Thyroid gland (tissue), 4 donors: Measurements from ENCODE around the gene PPP1R8.

ENCODE experiments used
- POLR2A ChIP-seq, 2 donors: fragments of 450-650 bp; IDR thresholded peaks; one replicate each; pipeline ENCODE4 v1.6.1; 2017; ENCODE audit warnings: antibody characterized with exemption in 2 of 2, mild to moderate bottlenecking in 2 of 2, moderate library complexity in 1 of 2
- TF ChIP-seq, protein P1 (sequence below), 6 experiments: fragments of 200-600 bp in 3 of 6; fragments of 450-650 bp in 3 of 6; sonication (generic) in 3 of 6; IDR thresholded peaks; one replicate each; pipeline ENCODE4 v1.5.1; 2016 to 2019; ENCODE audit warnings: antibody characterized with exemption in 6 of 6, mild to moderate bottlenecking in 2 of 6, inconsistent platforms in 1 of 6, moderate library complexity in 1 of 6

DNA sequence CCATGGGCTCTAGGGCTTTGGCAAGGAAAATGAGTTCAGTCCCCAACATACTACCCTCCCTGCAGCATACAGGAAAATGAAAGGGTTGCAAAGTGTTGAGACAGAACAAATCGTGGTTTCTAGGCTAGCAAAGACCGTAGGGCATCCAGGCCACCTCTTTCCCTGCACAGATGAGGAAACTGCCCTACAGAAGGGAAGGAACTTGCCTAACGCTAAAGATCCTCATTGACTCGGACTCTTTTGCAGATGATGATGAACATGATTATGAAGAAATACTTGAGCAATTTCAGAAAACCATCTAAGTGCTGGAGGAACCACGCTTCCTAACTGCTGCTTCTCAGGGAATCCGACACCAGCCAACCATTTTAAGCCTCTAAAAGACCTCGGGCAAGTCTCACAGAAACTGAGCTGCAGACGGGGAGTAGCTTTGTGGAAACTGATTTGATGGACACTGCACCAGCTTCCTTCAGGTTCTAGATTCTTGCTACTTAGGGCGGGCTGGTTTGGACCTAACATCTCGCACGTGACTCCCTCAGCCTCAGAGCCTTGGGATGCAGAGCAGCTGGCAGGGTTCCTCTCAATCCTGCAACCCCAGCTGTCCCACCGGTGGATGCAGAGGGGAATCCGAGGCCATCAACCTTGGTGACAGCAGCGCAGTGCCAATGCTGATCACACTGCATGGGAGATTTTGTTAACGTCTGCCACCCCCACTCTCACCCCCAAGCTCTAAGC, 55.2 kb downstream of the PPP1R8 start:
- TF ChIP-seq, protein P1, sequence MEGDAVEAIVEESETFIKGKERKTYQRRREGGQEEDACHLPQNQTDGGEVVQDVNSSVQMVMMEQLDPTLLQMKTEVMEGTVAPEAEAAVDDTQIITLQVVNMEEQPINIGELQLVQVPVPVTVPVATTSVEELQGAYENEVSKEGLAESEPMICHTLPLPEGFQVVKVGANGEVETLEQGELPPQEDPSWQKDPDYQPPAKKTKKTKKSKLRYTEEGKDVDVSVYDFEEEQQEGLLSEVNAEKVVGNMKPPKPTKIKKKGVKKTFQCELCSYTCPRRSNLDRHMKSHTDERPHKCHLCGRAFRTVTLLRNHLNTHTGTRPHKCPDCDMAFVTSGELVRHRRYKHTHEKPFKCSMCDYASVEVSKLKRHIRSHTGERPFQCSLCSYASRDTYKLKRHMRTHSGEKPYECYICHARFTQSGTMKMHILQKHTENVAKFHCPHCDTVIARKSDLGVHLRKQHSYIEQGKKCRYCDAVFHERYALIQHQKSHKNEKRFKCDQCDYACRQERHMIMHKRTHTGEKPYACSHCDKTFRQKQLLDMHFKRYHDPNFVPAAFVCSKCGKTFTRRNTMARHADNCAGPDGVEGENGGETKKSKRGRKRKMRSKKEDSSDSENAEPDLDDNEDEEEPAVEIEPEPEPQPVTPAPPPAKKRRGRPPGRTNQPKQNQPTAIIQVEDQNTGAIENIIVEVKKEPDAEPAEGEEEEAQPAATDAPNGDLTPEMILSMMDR (IDR thresholded peaks at IDR 0.05), result no peak
- no peak for TF ChIP-seq POLR2A (IDR thresholded peaks at IDR 0.05)
